Mesodermal cell (in vitro differentiated cells): ENCODE measurements around the gene NR2C2AP. TPM values are rescaled to one million over a fixed set of nuclear protein-coding genes. Genes with fewer than 3 reads are reported as not detected.
A peak's percentile ranks its signal among the peaks of the same experiment; 100 is the strongest.

Experiments used
- H3K27ac ChIP-seq: 2 replicates; pipeline ENCODE4 v1.7.0; 2013; ENCODE audit warnings: mild to moderate bottlenecking, low read depth, low read length, moderate library complexity; ENCODE audit not compliant: severe bottlenecking
- H3K36me3 ChIP-seq: 2 replicates; pipeline ENCODE4 v1.7.1; 2013; ENCODE audit warnings: mild to moderate bottlenecking, low read length, moderate library complexity; ENCODE audit not compliant: control insufficient read depth, insufficient read depth
- H3K4me1 ChIP-seq: one replicate; pipeline ENCODE4 v1.7.1; 2013; ENCODE audit warnings: mild to moderate bottlenecking, low read length; ENCODE audit not compliant: insufficient read depth, control insufficient read depth, poor library complexity, severe bottlenecking
- H3K4me3 ChIP-seq: 2 replicates; pipeline ENCODE4 v1.7.0; 2013; ENCODE audit warnings: low read length, control low read depth, mild to moderate bottlenecking; ENCODE audit not compliant: insufficient read depth, poor library complexity, severe bottlenecking; ENCODE audit errors: extremely low read depth
- H3K9me3 ChIP-seq: 2 replicates; pipeline ENCODE4 v1.7.1; 2013; ENCODE audit warnings: mild to moderate bottlenecking, low read length, moderate library complexity; ENCODE audit not compliant: control insufficient read depth
- WGBS, 2 experiments: methylation state at CpG; one replicate each; pipeline ENCODE4 v1.1.5; 2013; ENCODE audit warnings: missing lambda C conversion rate in 2 of 2; ENCODE audit not compliant: insufficient coverage in 2 of 2; 5-methylcytosine and 5-hydroxymethylcytosine counted together
- polyA plus RNA-seq, 2 experiments: library from polyadenylated mRNA; stranded (reverse); fragments of 50-300 nt; gene quantifications; one replicate each; pipeline ENCODE4 v1.2.3, GENCODE V29; 2013

NR2C2AP gene, protein sequence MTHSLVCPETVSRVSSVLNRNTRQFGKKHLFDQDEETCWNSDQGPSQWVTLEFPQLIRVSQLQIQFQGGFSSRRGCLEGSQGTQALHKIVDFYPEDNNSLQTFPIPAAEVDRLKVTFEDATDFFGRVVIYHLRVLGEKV
- polyA plus RNA-seq (2013, experiment 1 of 2): 6.2 TPM
- polyA plus RNA-seq (2013, experiment 2 of 2): 5.0 TPM

DNA sequence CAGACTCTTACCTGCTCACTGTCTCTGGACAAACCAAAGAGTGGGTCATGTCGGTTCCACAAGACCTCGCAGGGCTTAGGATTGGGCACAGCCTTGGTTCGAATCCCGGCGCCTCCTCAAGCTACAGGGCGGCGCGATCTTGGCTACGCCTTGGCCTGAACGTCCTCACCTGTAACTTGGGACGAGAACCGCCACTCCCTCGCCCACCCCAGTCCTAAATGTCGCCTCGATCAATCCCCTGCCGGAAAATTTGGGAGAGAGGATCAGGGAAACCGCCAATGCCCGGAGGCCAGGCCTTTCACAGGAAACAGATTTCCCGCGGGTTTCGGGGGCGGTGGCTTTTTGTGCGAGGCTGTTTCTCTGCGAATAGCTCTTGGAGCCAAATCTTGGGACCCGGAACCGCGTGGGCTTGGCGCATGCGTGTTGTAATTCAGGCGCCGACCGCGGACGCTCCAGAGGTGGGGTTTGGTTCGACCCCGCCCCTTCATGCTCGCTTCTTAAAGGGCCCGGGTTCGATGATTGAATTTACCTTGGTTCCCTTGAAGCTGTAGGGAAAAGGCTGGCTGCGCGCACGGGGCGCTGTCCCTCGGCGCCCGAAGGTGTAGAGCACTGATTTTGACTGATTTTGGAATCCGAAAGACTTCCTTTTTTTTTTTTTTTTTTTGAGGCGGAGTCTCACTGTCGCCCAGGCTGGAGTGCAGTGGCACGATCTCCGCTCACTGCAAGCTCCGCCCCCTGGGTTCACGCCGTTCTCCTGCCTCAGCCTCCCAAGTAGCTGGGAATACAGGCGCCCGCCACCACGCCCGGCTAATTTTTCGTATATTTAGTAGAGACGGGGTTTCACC lies at the start of gene NR2C2AP:
TSS of gene NR2C2AP (minus strand) at position 403 of the 845 bp plus-strand sequence. CDS start at position 49, 354 bp downstream.
- Histone ChIP-seq H3K4me1 (no peaks in the 10 kb centered on the region), H3K36me3 (peaks cover 34% of the 10 kb centered on the region), H3K9me3 (no peaks in the 10 kb centered on the region), H3K27ac (peak within 1 kb of the TSS; percentile 26), H3K4me3 (peak within 1 kb of the TSS; percentile 50)
- 12 to 13% methylated on average over 41 to 56 of the region's 60 CpGs for WGBS, 2 experiments

DNA sequence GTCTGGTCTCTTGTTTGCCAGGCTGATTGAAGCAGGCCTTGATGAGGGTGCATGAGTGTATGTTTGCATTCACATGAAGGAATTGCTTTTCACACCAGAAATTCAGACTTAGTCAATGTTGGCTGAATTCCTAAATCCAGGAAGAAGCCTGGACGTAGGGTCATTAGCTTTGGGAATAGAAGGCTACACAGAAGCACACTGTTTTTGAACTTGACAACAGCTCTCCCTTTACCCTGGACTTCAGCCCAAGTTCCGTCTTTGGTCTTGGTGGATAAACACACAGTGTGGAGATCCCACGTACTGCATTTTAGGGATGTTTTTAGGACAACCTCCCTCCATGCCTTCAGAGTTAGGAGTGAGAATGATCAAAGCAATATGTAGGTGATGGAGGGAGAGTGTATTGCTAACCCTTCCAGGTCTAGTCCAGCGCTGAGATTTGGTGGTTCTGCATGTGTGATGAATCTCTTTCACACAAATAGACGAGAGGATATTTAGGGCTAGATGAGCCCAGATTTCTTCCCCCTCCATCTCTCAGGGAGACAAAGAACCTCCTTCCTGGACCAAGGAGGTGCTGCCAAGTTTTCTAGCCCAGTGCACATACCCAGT lies 47.1 kb upstream of the NR2C2AP start:
- H3K4me3 ChIP-seq: no peak overlapping the region
- H3K36me3 ChIP-seq: no peaks in the 10 kb centered on the region
- H3K27ac ChIP-seq: no peak overlapping the region
- H3K4me1 ChIP-seq: no peaks in the 10 kb centered on the region
- no peaks in the 10 kb centered on the region for H3K9me3 ChIP-seq
- WGBS, 2 experiments: 75 to 94% methylated on average over 2 to 3 of the region's 5 CpGs

DNA sequence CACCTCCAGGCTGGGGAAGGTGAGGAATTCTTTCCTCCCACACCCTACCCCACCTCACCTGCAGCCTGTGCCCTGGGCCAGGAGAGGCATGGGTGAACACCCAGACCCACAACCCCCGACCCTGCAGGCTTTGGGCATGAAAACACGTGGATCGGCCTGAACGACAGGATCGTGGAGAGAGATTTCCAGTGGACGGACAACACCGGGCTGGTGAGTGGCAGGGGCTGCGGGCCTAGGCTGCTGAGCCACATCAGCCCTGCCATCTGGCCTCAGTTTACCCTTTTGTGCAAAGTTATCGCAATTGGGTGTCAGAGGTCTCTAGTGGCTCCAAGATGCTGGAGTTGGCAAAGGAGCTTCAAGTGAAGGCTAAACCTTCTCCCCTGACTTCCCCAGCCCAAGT lies 37.3 kb upstream of the NR2C2AP start:
- Histone ChIP-seq H3K9me3 (no peaks in the 10 kb centered on the region), H3K4me1 (no peaks in the 10 kb centered on the region), H3K36me3 (no peaks in the 10 kb centered on the region), H3K27ac (no peak overlapping the region), H3K4me3 (no peak overlapping the region)
- WGBS, 2 experiments: 79 to 83% methylated on average over 9 of the region's 9 CpGs

DNA sequence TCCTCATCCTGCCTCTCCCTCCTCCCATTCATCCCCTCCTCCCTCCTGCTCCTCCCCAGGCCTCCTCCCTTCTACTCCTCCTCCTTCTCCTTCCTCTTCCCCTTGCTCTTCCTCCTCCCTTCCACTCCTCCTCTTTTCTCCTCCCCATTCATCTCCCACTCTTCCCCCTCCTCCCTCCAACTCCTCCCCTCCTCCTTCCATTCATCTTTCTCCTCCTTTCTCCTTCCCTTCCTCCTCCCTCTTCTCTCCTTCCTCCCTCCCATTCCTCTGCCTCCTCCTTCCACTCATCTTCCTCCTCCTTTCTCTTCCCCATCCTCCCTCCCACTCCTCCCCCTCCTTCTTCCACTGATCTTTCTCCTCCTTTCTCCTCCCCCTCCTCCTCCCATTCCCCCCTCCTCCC lies 36.5 kb upstream of the NR2C2AP start:
- no peak overlapping the region for H3K27ac ChIP-seq

DNA sequence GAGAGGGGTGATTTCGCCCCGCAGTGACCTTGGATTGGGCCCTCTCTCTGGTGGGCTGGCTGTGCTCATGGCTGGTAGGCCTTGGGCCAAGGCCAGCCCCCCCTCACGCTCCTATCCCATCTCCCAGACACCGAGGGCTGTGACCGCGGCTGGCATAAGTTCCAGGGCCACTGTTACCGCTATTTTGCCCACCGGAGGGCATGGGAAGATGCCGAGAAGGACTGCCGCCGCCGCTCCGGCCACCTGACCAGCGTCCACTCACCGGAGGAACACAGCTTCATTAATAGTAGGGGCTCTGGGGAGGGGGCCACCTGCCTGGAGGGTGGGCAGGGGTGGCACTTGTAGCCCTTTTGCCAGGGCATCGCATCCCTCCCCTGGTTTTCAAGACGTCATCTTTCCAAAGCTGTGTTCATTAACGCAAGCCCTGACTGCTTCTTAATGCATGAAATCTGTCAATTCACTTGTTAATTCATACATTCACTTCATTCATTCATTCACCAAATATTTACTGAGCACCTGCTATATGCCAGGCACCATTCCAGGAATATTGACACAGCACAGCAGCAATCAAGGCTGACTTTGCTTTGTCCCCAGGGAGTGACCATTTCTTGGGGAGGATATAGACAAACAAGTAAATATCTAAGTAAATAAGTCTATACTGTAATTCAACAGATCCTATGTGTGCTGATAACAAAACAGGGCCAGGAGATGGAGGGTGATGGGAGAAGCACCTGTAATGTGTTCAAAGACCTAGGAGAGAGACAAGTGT lies 35.1 kb upstream of the NR2C2AP start:
- H3K36me3 ChIP-seq: no peaks in the 10 kb centered on the region
- WGBS, 2 experiments: 80 to 86% methylated on average over 15 to 18 of the region's 18 CpGs
- H3K27ac ChIP-seq: no peak overlapping the region
- H3K4me3 ChIP-seq: no peak overlapping the region
- no peaks in the 10 kb centered on the region for H3K4me1 ChIP-seq
- H3K9me3 ChIP-seq: peaks cover 14% of the 10 kb centered on the region

More for the DNA sequence above, 36.5 kb upstream of the NR2C2AP start:
- Histone ChIP-seq H3K4me3 (no peak overlapping the region), H3K9me3 (peaks cover 3% of the 10 kb centered on the region), H3K36me3 (no peaks in the 10 kb centered on the region), H3K4me1 (no peaks in the 10 kb centered on the region)

DNA sequence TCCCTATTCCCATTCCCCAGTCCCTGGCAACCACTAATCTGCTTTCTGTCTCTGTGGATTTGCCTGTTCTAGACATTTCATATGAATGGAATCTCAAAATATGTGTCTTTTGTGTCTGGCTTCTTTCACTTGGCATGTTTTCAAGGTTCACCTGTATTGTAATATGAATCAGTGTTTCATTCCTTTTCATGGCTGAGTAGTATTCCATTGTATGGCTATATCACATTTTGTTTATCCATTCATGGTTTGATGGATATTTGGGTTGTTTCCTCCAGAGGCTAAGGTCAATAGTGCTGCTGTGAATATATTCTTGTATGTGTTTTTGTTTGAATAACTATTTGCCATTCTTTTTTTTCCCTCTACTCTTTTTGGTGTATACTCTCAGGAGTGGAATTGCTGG lies 33.0 kb upstream of the NR2C2AP start:
- peaks cover 14% of the 10 kb centered on the region for H3K9me3 ChIP-seq
- H3K27ac ChIP-seq: no peak overlapping the region
- no peaks in the 10 kb centered on the region for H3K36me3 ChIP-seq
- H3K4me3 ChIP-seq: no peak overlapping the region
- no peaks in the 10 kb centered on the region for H3K4me1 ChIP-seq

DNA sequence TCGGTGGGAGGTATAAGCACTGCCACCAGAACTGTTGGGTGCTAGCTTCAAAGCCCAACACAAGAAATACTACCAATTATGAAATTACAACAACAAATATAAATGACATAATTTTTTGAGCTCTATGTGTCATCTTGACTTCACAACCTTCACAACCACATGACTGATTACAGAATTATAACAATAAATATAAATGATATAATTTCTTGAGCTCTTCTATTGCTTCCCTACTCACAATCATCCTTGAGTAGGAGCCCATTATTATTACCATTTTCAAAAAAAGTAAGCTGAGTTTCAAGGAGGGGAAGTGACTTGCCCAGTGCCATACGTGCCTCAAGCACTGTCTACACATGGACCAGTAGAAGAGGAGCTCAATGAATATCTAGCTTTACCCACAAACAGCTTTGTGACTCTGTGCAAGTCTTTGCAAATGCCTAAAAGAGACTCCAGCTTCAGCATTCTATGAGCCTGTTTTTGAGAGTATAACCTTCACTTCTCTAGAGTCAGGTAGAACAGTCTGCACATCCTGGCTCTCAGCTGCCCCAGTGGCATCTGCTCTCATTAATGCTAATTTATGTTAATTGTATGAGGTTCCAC lies 31.1 kb upstream of the NR2C2AP start:
- no peaks in the 10 kb centered on the region for H3K4me1 ChIP-seq
- peaks cover 14% of the 10 kb centered on the region for H3K9me3 ChIP-seq
- 80 to 100% methylated on average over 1 to 2 of the region's 2 CpGs for WGBS, 2 experiments
- H3K36me3 ChIP-seq: no peaks in the 10 kb centered on the region
- H3K27ac ChIP-seq: no peak overlapping the region
- H3K4me3 ChIP-seq: no peak overlapping the region

DNA sequence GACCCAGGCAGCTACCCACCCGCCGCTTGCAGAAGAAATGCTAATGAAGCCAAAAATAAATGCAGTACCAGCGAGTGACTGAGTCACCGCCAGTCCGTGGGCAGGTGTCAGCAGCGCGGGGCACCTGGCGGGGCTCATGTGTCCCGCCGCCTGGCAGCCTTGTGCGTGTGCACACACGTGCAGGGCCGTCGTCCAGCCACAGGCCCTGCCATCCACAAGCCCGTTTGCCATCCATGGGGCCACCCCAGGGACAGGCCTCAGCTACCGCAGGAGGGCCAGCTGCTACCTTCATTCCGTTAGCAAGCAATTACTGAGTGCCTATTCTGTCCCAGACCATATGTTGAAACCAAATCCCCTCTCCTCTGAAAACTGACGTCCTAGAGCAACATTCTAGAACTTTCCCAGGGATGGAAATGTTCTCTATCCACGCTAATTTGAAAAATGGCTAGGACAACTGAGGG lies 29.1 kb upstream of the NR2C2AP start:
- 61 to 70% methylated on average over 17 to 18 of the region's 19 CpGs for WGBS, 2 experiments

DNA sequence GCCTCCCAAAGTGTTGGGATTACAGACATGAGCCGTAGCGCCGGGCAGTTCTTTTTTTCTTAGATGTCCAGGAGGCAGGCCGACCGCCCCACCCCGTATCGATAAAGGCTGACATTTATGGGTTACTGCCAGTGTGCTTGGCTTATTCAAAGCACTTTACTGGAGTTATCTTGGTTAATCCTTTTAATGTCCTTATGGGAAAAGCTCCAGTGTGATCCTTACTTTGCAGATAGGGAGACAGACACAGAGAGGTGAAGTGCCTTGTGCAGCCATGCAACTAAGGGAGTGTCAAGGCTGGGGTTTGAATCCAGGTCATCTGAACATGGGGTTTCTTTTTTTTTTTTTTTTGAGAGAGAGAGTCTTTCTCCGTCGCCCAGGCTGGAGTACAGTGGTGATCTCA lies 27.8 kb upstream of the NR2C2AP start:
- no peaks in the 10 kb centered on the region for H3K36me3 ChIP-seq
- H3K27ac ChIP-seq: no peak overlapping the region
- H3K9me3 ChIP-seq: peaks cover 14% of the 10 kb centered on the region
- no peaks in the 10 kb centered on the region for H3K4me1 ChIP-seq
- no peak overlapping the region for H3K4me3 ChIP-seq
- WGBS, 2 experiments: 90 to 91% methylated on average over 7 to 9 of the region's 9 CpGs

More for the DNA sequence above, 29.1 kb upstream of the NR2C2AP start:
- Histone ChIP-seq H3K9me3 (peaks cover 14% of the 10 kb centered on the region), H3K36me3 (no peaks in the 10 kb centered on the region), H3K4me1 (no peaks in the 10 kb centered on the region), H3K4me3 (no peak overlapping the region), H3K27ac (no peak overlapping the region)

DNA sequence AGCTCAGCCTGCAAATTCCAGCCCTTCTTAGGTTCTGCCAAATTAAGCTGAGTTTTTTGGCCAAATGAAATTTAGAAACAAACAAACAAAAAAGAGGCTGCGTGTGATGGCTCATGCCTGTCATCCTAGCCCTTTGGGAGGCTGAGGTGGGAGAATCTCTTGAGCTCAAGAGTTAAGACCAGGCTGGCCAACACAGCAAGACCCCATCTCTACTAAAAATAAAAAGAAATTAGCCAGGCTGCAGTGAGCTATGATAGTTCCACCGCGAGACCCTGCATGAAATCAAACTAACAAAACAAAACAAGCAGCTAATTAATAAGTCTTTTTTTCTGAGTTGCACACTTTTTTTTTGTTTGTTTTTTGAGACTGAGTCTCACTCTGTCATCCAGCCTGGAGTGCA lies 26.5 kb upstream of the NR2C2AP start:
- H3K36me3 ChIP-seq: no peaks in the 10 kb centered on the region
- 100% methylated on average over 2 of the region's 3 CpGs; no CpG with 5 or more reads in 1 of the 2 experiments for WGBS, 2 experiments
- no peak overlapping the region for H3K4me3 ChIP-seq
- no peak overlapping the region for H3K27ac ChIP-seq
- peaks cover 11% of the 10 kb centered on the region for H3K9me3 ChIP-seq
- no peaks in the 10 kb centered on the region for H3K4me1 ChIP-seq
